ENCODE data around the gene RNF151. TPM values are rescaled to one million over a fixed set of nuclear protein-coding genes. Genes with fewer than 3 reads are reported as not detected.

RNF151 gene
- total and polyA plus RNA-seq, 2 of the 13 experiments (the other 11 are each of a cell fraction or from before 2014, with no cell fraction given) = not detected

GRCh38 chr16:1964506-1965395 is 1.9 kb upstream of the RNF151 start, which contains the start of gene RPS2 (continued):
- TF ChIP-seq PRDM4 (CRISPR knock-in tag; IDR thresholded peaks at IDR 0.05; ENCODE audit: borderline replicate concordance) (peak; percentile 34; the same call in 1 of the 2 replicates), ZNF615 (CRISPR knock-in tag; IDR thresholded peaks at IDR 0.05; ENCODE audit: borderline replicate concordance) (no peak), CTCF (CRISPR knock-in tag; IDR thresholded peaks at IDR 0.05) (peak; percentile 2; the same call in 1 of the 2 replicates), HNRNPK (IDR thresholded peaks at IDR 0.05; ENCODE audit: low read depth, low read length, poor library complexity, severe bottlenecking) (no peak), ZNF629 (CRISPR knock-in tag; conservative IDR thresholded peaks at IDR 0.05) (0 out of 2 replicates have a peak, but pooled peaks have one; percentile 7), CC2D1A (CRISPR knock-in tag; IDR thresholded peaks at IDR 0.05) (no peak), HNRNPUL1 (IDR thresholded peaks at IDR 0.05; ENCODE audit: low read depth, low read length) (no peak), TCF7 (IDR thresholded peaks at IDR 0.05; ENCODE audit: low read depth) (no peak), CEBPZ (IDR thresholded peaks at IDR 0.05; ENCODE audit: low read length) (no peak), RERE (CRISPR knock-in tag; IDR thresholded peaks at IDR 0.05; ENCODE audit: low read depth) (no peak), GTF2F1 (IDR thresholded peaks at IDR 0.05; ENCODE audit: low read length) (peak; percentile 86; the same call in 1 of the 2 replicates), ARID3A (IDR thresholded peaks at IDR 0.05; ENCODE audit: low read depth, low read length) (no peak)

Measured in HepG2 (cell line).